Body of pancreas (tissue), 4 donors: ENCODE results near the gene NELL2. TPM values are rescaled to one million over a fixed set of nuclear protein-coding genes. Genes with fewer than 3 reads are reported as not detected.

Experiments used
- ATAC-seq: fragments of 150-250 bp; one replicate; pipeline ENCODE4 v1.9.1; 2016
- DNase-seq, 4 donors: peaks; one replicate each; pipeline ENCODE4 v3.0.0-alpha.2; 2019
- H3K27ac ChIP-seq, 4 donors: fragments of 200-600 bp; sonication (generic); 1 replicate in 3 of 4; 2 replicates in 1 of 4; pipeline versions ENCODE4 v1.5.1 to v1.6.1; 2016 to 2019; ENCODE audit warnings: mild to moderate bottlenecking in 1 of 4, mixed read lengths in 1 of 4, moderate library complexity in 1 of 4
- H3K27me3 ChIP-seq, 2 donors: fragments of 200-600 bp; sonication (generic); one replicate each; pipeline ENCODE4 v1.6.0; 2016; ENCODE audit warnings: mild to moderate bottlenecking in 1 of 2
- H3K36me3 ChIP-seq, 2 donors: fragments of 200-600 bp; sonication (generic); replicated peaks in 1 of 2; 2 replicates each; pipeline ENCODE4 v1.5.1; 2016; ENCODE audit warnings: low read depth in 2 of 2; ENCODE audit not compliant: insufficient read depth in 1 of 2
- H3K4me1 ChIP-seq: fragments of 200-600 bp; sonication (generic); one replicate; pipeline ENCODE4 v1.6.0; 2016
- H3K4me3 ChIP-seq, 2 donors: fragments of 200-600 bp; sonication (generic); 1 replicate in 1 of 2; 2 replicates in 1 of 2; pipeline ENCODE4 v1.5.1; 2016 to 2019
- H3K9me3 ChIP-seq, 3 donors: fragments of 200-600 bp; sonication (generic); 1 replicate in 2 of 3; 2 replicates in 1 of 3; pipeline ENCODE4 v1.5.1; 2016
- CTCF ChIP-seq, 7 experiments: fragments of 450-650 bp in 4 of 7; fragments of 200-600 bp in 3 of 7; sonication (generic) in 3 of 7; IDR thresholded peaks; one replicate each; pipeline ENCODE4 v1.5.1; 2016 to 2019; ENCODE audit warnings: antibody characterized with exemption in 7 of 7
- POLR2A ChIP-seq, 3 donors: fragments of 450-650 bp; IDR thresholded peaks; one replicate each; pipeline ENCODE4 v1.6.1; 2016; ENCODE audit warnings: antibody characterized with exemption in 3 of 3, mild to moderate bottlenecking in 2 of 3
- WGBS, 2 donors: methylation state at CpG; one replicate each; pipeline ENCODE4 v1.1.5; 2017; 5-methylcytosine and 5-hydroxymethylcytosine counted together
- intact Hi-C: fragments of 100-400 bp; cut with DNase I; formaldehyde crosslinking; loops from one replicate; pipeline ENCODE4 v1.15.1; 2023
- total RNA-seq, 2 donors: library from RNA; depleted of rRNA; stranded (reverse); fragments of >200 nt; gene quantifications; one replicate each; pipeline ENCODE4 v1.1.0, GENCODE V29; 2016

The NELL2 gene
- total RNA-seq, 2 donors from 2014 or later: 3.6 TPM; not detected in 1

- Histone ChIP-seq H3K27ac (no peak overlapping the region), H3K27me3 (no peaks in the 10 kb centered on the region), H3K9me3 (no peaks in the 10 kb centered on the region), H3K4me3 (no peak overlapping the region), H3K36me3 (no peaks in the 10 kb centered on the region), H3K4me1 (no peaks in the 10 kb centered on the region)
- TF ChIP-seq POLR2A (IDR thresholded peaks at IDR 0.05) (no peak), CTCF (IDR thresholded peaks at IDR 0.05) (no peak)
- ATAC-seq (no peak), DNase-seq (no peak)
- intact Hi-C loops: no loop called here
- 67 to 73% methylated on average over 3 of the region's 3 CpGs for WGBS, 2 donors
Measured at GRCh38 chr12:44544018-44544417, 332.1 kb downstream of the NELL2 start.

GRCh38 chr12:44542716-44543115 lies 333.4 kb downstream of the NELL2 start:
- ATAC-seq (no peak), DNase-seq (no peak)
- TF ChIP-seq CTCF (IDR thresholded peaks at IDR 0.05) (no peak), POLR2A (IDR thresholded peaks at IDR 0.05) (no peak)
- H3K27me3 ChIP-seq: no peaks in the 10 kb centered on the region
- H3K9me3 ChIP-seq: no peaks in the 10 kb centered on the region
- H3K27ac ChIP-seq: no peak overlapping the region
- no peaks in the 10 kb centered on the region for H3K36me3 ChIP-seq
- 61 to 64% methylated on average over 1 of the region's 1 CpG for WGBS, 2 donors
- intact Hi-C loops: no loop called here
- H3K4me1 ChIP-seq: no peaks in the 10 kb centered on the region
- H3K4me3 ChIP-seq: no peak overlapping the region

- Histone ChIP-seq H3K36me3 (no peaks in the 10 kb centered on the region), H3K4me3 (no peak overlapping the region), H3K27me3 (no peaks in the 10 kb centered on the region), H3K9me3 (no peaks in the 10 kb centered on the region), H3K27ac (no peak overlapping the region), H3K4me1 (no peaks in the 10 kb centered on the region)
- TF ChIP-seq CTCF (IDR thresholded peaks at IDR 0.05): no peak
- no peak for TF ChIP-seq POLR2A (IDR thresholded peaks at IDR 0.05)
- no peak for ATAC-seq
- DNase-seq: no peak
- intact Hi-C loops: no loop called here
Measured at GRCh38 chr12:44537354-44537753, 338.8 kb downstream of the NELL2 start.

- Histone ChIP-seq H3K4me1 (no peaks in the 10 kb centered on the region), H3K27me3 (no peaks in the 10 kb centered on the region), H3K4me3 (no peak overlapping the region), H3K36me3 (no peaks in the 10 kb centered on the region), H3K9me3 (no peaks in the 10 kb centered on the region), H3K27ac (no peak overlapping the region)
- WGBS, 2 donors: 46 to 72% methylated on average over 1 of the region's 1 CpG
- no peak for ATAC-seq
- TF ChIP-seq CTCF (IDR thresholded peaks at IDR 0.05): no peak
- TF ChIP-seq POLR2A (IDR thresholded peaks at IDR 0.05): no peak
- intact Hi-C loops: no loop called here
- DNase-seq: no peak
Measured at GRCh38 chr12:44532940-44533339, 343.2 kb downstream of the NELL2 start.

GRCh38 chr12:44531320-44531971 lies 344.7 kb downstream of the NELL2 start:
- H3K27ac ChIP-seq: no peak overlapping the region
- no peak overlapping the region for H3K4me3 ChIP-seq
- no peaks in the 10 kb centered on the region for H3K27me3 ChIP-seq
- TF ChIP-seq POLR2A (IDR thresholded peaks at IDR 0.05) (no peak), CTCF (IDR thresholded peaks at IDR 0.05) (no peak)
- intact Hi-C loops: no loop called here
- H3K36me3 ChIP-seq: no peaks in the 10 kb centered on the region
- no peak for DNase-seq
- H3K4me1 ChIP-seq: no peaks in the 10 kb centered on the region
- WGBS, 2 donors: 25 to 42% methylated on average over 2 of the region's 2 CpGs
- H3K9me3 ChIP-seq: no peaks in the 10 kb centered on the region
- ATAC-seq: no peak
